PFSK-1 (cell line): ENCODE data around the gene TCF23.

ENCODE experiments used
- FOXP2 ChIP-seq: optimal IDR thresholded peaks from 2 replicates; pipeline ENCODE3; 2011; ENCODE audit warnings: borderline replicate concordance, control low read depth, inconsistent platforms; ENCODE audit not compliant: insufficient read depth; ENCODE audit errors: extremely low read length, extremely low read depth
- POLR2AphosphoS5 ChIP-seq: IDR thresholded peaks from 2 replicates; pipeline ENCODE4 v1.6.1; 2012; ENCODE audit warnings: low read depth, mild to moderate bottlenecking, control low read depth, low read length, moderate library complexity
- REST ChIP-seq, 2 experiments: IDR thresholded peaks; 2 replicates each; pipeline versions ENCODE4 v1.6.1 to v1.8.0; 2011 to 2012; ENCODE audit warnings: low read depth in 2 of 2, low read length in 2 of 2, control low read depth in 1 of 2, inconsistent platforms in 1 of 2, mild to moderate bottlenecking in 1 of 2, moderate library complexity in 1 of 2; ENCODE audit not compliant: insufficient read depth in 1 of 2
- SIN3A ChIP-seq: IDR thresholded peaks from 2 replicates; pipeline ENCODE4 v1.6.1; 2012; ENCODE audit warnings: mild to moderate bottlenecking, low read length, moderate library complexity, borderline replicate concordance; ENCODE audit not compliant: insufficient read depth
- TAF1 ChIP-seq: IDR thresholded peaks from 2 replicates; pipeline ENCODE4 v1.6.1; 2012; ENCODE audit warnings: low read length, control low read depth, borderline replicate concordance; ENCODE audit not compliant: insufficient read depth

TCF23 gene

GRCh38 chr2:27149570-27150405 lies 984 bp downstream of the TCF23 start:
- TF ChIP-seq SIN3A, result no peak
- TF ChIP-seq POLR2AphosphoS5, result no peak
- TF ChIP-seq FOXP2, result no peak
- no peak for TF ChIP-seq REST (IDR thresholded peaks at IDR 0.05; ENCODE audit: insufficient read depth in 1 of 2, low read depth in 2 of 2, low read length in 2 of 2)
- no peak for TF ChIP-seq TAF1

GRCh38 chr2:27150639-27151230 lies 1.9 kb downstream of the TCF23 start:
- TF ChIP-seq TAF1, result no peak
- no peak for TF ChIP-seq SIN3A
- TF ChIP-seq POLR2AphosphoS5, result no peak
- TF ChIP-seq REST (IDR thresholded peaks at IDR 0.05; ENCODE audit: insufficient read depth in 1 of 2, low read depth in 2 of 2, low read length in 2 of 2), result no peak
- TF ChIP-seq FOXP2, result no peak

GRCh38 chr2:27152102-27152795 lies 3.4 kb downstream of the TCF23 start:
- TF ChIP-seq SIN3A (no peak), TAF1 (no peak), FOXP2 (no peak), POLR2AphosphoS5 (no peak), REST (IDR thresholded peaks at IDR 0.05; ENCODE audit: insufficient read depth in 1 of 2, low read depth in 2 of 2, low read length in 2 of 2) (no peak)

GRCh38 chr2:27152796-27153464 lies 4.1 kb downstream of the TCF23 start:
- TF ChIP-seq SIN3A (no peak), TAF1 (no peak), REST (IDR thresholded peaks at IDR 0.05; ENCODE audit: insufficient read depth in 1 of 2, low read depth in 2 of 2, low read length in 2 of 2) (no peak), POLR2AphosphoS5 (no peak), FOXP2 (no peak)
